ENCODE data around the gene ZC2HC1B. TPM values are rescaled to one million over a fixed set of nuclear protein-coding genes. Genes with fewer than 3 reads are reported as not detected.

Gene ZC2HC1B
- total and polyA plus RNA-seq, 10 of the 15 experiments (the other 5 are each of a cell fraction or from before 2014, with no cell fraction given): 0.09 to 0.36 (median 0.31) TPM; not detected in 5

- no peak overlapping the region for H2AFZ ChIP-seq (ENCODE audit: control insufficient read depth, low read depth, low read length)
Measured at GRCh38 chr6:143839196-143839595, 25.1 kb upstream of the ZC2HC1B start.

More at GRCh38 chr6:143839196-143839595, 25.1 kb upstream of the ZC2HC1B start:
- Histone ChIP-seq H3K27me3 (replicated peaks in 1 of 2; ENCODE audit: control insufficient read depth in 2 of 2, insufficient read depth in 2 of 2, low read length in 1 of 2) (no peaks in the 10 kb centered on the region), H4K20me1 (ENCODE audit: control insufficient read depth, insufficient read depth) (no peaks in the 10 kb centered on the region), H3K4me2 (ENCODE audit: control insufficient read depth, insufficient read depth) (no peak overlapping the region), H3K9ac (ENCODE audit: control insufficient read depth, insufficient read depth, low read length) (no peak overlapping the region), H3K4me1 (ENCODE audit: control insufficient read depth, insufficient read depth, low read length) (no peaks in the 10 kb centered on the region), H3K4me3 (no peak overlapping the region), H3K9me3 (replicated peaks; ENCODE audit: control insufficient read depth, insufficient read depth, low read length) (no peaks in the 10 kb centered on the region; the same call in 2 of the 3 replicates), H3K27ac (ENCODE audit: control insufficient read depth, insufficient read depth) (no peak overlapping the region), H3K36me3 (ENCODE audit: control insufficient read depth in 2 of 2, insufficient read depth in 2 of 2, low read length in 1 of 2) (no peaks in the 10 kb centered on the region; a peak in 1 of 4 replicates), H3K79me2 (ENCODE audit: control insufficient read depth, insufficient read depth, low read length) (peaks cover 11% of the 10 kb centered on the region)
- intact Hi-C loops (cut with micrococcal nuclease; ENCODE audit: unreplicated experiment) (no loop called here), in situ Hi-C loops (cut with MboI) (no loop called here)
- TF ChIP-seq, protein P1, sequence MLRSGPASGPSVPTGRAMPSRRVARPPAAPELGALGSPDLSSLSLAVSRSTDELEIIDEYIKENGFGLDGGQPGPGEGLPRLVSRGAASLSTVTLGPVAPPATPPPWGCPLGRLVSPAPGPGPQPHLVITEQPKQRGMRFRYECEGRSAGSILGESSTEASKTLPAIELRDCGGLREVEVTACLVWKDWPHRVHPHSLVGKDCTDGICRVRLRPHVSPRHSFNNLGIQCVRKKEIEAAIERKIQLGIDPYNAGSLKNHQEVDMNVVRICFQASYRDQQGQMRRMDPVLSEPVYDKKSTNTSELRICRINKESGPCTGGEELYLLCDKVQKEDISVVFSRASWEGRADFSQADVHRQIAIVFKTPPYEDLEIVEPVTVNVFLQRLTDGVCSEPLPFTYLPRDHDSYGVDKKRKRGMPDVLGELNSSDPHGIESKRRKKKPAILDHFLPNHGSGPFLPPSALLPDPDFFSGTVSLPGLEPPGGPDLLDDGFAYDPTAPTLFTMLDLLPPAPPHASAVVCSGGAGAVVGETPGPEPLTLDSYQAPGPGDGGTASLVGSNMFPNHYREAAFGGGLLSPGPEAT (IDR thresholded peaks at IDR 0.05; ENCODE audit: low read depth): no peak
- no peak for TF ChIP-seq CEBPZ (IDR thresholded peaks at IDR 0.05; ENCODE audit: low read depth, low read length)
- TF ChIP-seq, protein P2, sequence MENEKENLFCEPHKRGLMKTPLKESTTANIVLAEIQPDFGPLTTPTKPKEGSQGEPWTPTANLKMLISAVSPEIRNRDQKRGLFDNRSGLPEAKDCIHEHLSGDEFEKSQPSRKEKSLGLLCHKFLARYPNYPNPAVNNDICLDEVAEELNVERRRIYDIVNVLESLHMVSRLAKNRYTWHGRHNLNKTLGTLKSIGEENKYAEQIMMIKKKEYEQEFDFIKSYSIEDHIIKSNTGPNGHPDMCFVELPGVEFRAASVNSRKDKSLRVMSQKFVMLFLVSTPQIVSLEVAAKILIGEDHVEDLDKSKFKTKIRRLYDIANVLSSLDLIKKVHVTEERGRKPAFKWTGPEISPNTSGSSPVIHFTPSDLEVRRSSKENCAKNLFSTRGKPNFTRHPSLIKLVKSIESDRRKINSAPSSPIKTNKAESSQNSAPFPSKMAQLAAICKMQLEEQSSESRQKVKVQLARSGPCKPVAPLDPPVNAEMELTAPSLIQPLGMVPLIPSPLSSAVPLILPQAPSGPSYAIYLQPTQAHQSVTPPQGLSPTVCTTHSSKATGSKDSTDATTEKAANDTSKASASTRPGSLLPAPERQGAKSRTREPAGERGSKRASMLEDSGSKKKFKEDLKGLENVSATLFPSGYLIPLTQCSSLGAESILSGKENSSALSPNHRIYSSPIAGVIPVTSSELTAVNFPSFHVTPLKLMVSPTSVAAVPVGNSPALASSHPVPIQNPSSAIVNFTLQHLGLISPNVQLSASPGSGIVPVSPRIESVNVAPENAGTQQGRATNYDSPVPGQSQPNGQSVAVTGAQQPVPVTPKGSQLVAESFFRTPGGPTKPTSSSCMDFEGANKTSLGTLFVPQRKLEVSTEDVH (IDR thresholded peaks at IDR 0.05; ENCODE audit: low read depth, partially characterized antibody): no peak
- no peak for DNase-seq (ENCODE audit: low read depth, low spot score)
- WGBS (ENCODE audit: insufficient coverage, insufficient replicate concordance, low lambda C conversion rate, missing lambda C conversion rate): 45% methylated on average over 4 of the region's 4 CpGs
- BruUV-seq (replicated peaks): no TSS peak
- no peak for FAIRE-seq
- CTCF ChIA-PET: no interaction called here
- no peak for ATAC-seq
- SMC1A ChIA-PET (ENCODE audit: uncharacterized antibody, unreplicated experiment): interaction anchor here (0.6 kb wide), 1 partner anchor 264 kb away, joined by 3 read pairs; no protein-coding TSS in a partner anchor
- POLR2A ChIA-PET: no interaction called here
- RAD21 ChIA-PET (ENCODE audit: unreplicated experiment): no interaction called here
